Karpas-422 (cell line): ENCODE measurements around the gene NTM. TPM values are rescaled to one million over a fixed set of nuclear protein-coding genes. Genes with fewer than 3 reads are reported as not detected.

Experiments used
- DNase-seq: peaks from one replicate; pipeline ENCODE4 v3.0.0-alpha.2; 2015
- H2AFZ ChIP-seq: fragments of 200-600 bp; sonication (generic); 2 replicates; pipeline ENCODE4 v1.6.1; 2014; ENCODE audit warnings: antibody characterized with exemption, low read length, mixed read lengths
- H3K27ac ChIP-seq: fragments of 200-600 bp; sonication (generic); 2 replicates; pipeline ENCODE4 v1.5.1; 2014; ENCODE audit warnings: mild to moderate bottlenecking, low read length, moderate library complexity
- H3K27me3 ChIP-seq: fragments of 200-600 bp; sonication (generic); 2 replicates; pipeline ENCODE4 v1.6.1; 2014; ENCODE audit warnings: low read length, mixed read lengths
- H3K36me3 ChIP-seq: fragments of 200-600 bp; sonication (generic); 2 replicates; pipeline ENCODE4 v1.6.1; 2014; ENCODE audit warnings: low read length, mixed read lengths; ENCODE audit not compliant: insufficient read depth
- H3K4me1 ChIP-seq: fragments of 200-600 bp; sonication (generic); 2 replicates; pipeline ENCODE4 v1.6.1; 2014; ENCODE audit warnings: mild to moderate bottlenecking, low read length, mixed read lengths
- H3K4me2 ChIP-seq: fragments of 200-600 bp; sonication (generic); 2 replicates; pipeline ENCODE4 v1.6.1; 2014; ENCODE audit warnings: low read length, low read depth, mild to moderate bottlenecking; ENCODE audit not compliant: poor library complexity, severe bottlenecking
- H3K4me3 ChIP-seq: fragments of 200-600 bp; sonication (generic); 2 replicates; pipeline ENCODE4 v1.5.1; 2014; ENCODE audit warnings: mild to moderate bottlenecking, antibody characterized with exemption, low read length, mixed read lengths
- H3K79me2 ChIP-seq: fragments of 200-600 bp; sonication (generic); 2 replicates; pipeline ENCODE4 v1.6.1; 2014; ENCODE audit warnings: mild to moderate bottlenecking, low read length, mixed read lengths
- H3K9ac ChIP-seq: fragments of 200-600 bp; sonication (generic); 2 replicates; pipeline ENCODE4 v1.6.0; 2014; ENCODE audit warnings: low read length
- H3K9me2 ChIP-seq: fragments of 200-600 bp; sonication (generic), shearing (Covaris generic); replicated peaks from 2 replicates; pipeline ENCODE4 v1.6.0; 2014; ENCODE audit warnings: mild to moderate bottlenecking, low read length, moderate library complexity; ENCODE audit not compliant: insufficient read depth
- H3K9me3 ChIP-seq: fragments of 300-700, 200-600 bp; sonication (generic); 2 replicates; pipeline ENCODE4 v1.6.1; 2014; ENCODE audit warnings: low read length, mixed read lengths
- H4K20me1 ChIP-seq: fragments of 200-600 bp; sonication (generic); 2 replicates; pipeline ENCODE4 v1.6.1; 2014; ENCODE audit warnings: mild to moderate bottlenecking, antibody characterized with exemption, low read length, low read depth; ENCODE audit not compliant: insufficient read depth
- total RNA-seq: library from RNA; depleted of rRNA; stranded (reverse); fragments of >200 nt; shearing (Covaris generic); gene quantifications from 2 replicates; pipeline ENCODE4 v1.2.3, GENCODE V29; 2014; ENCODE audit warnings: low replicate concordance

The NTM gene
- total RNA-seq, 1 experiment from 2014 or later, result not detected

- Histone ChIP-seq H3K9me3 (no peaks in the 10 kb centered on the region), H2AFZ (no peak overlapping the region), H3K4me3 (no peak overlapping the region), H3K4me1 (no peaks in the 10 kb centered on the region), H3K9me2 (no peaks in the 10 kb centered on the region), H3K36me3 (no peaks in the 10 kb centered on the region), H3K27ac (no peak overlapping the region), H3K4me2 (no peak overlapping the region), H3K27me3 (no peaks in the 10 kb centered on the region), H3K9ac (no peak overlapping the region), H3K79me2 (no peaks in the 10 kb centered on the region), H4K20me1 (no peaks in the 10 kb centered on the region)
- no peak for DNase-seq
These were observed 919.3 kb downstream of the NTM start for GRCh38 chr11:132289590-132290256.

GRCh38 chr11:132293586-132293985, 923.2 kb downstream of the NTM start:
- H4K20me1 ChIP-seq, result no peaks in the 10 kb centered on the region
- no peaks in the 10 kb centered on the region for H3K4me1 ChIP-seq
- no peak overlapping the region for H3K9ac ChIP-seq
- H2AFZ ChIP-seq, result no peak overlapping the region
- no peaks in the 10 kb centered on the region for H3K36me3 ChIP-seq
- no peak for DNase-seq
- no peaks in the 10 kb centered on the region for H3K27me3 ChIP-seq
- no peak overlapping the region for H3K4me2 ChIP-seq
- H3K4me3 ChIP-seq, result no peak overlapping the region
- H3K27ac ChIP-seq, result no peak overlapping the region
- H3K9me3 ChIP-seq, result no peaks in the 10 kb centered on the region
- H3K9me2 ChIP-seq, result no peaks in the 10 kb centered on the region
- H3K79me2 ChIP-seq, result no peaks in the 10 kb centered on the region

- Histone ChIP-seq H3K4me2 (no peak overlapping the region), H3K9me2 (no peaks in the 10 kb centered on the region), H3K79me2 (no peaks in the 10 kb centered on the region), H3K4me3 (no peak overlapping the region), H3K27ac (no peak overlapping the region), H3K9ac (no peak overlapping the region), H3K4me1 (no peaks in the 10 kb centered on the region), H3K27me3 (no peaks in the 10 kb centered on the region), H2AFZ (no peak overlapping the region), H3K9me3 (no peaks in the 10 kb centered on the region), H3K36me3 (no peaks in the 10 kb centered on the region), H4K20me1 (no peaks in the 10 kb centered on the region)
- DNase-seq, result no peak
These were observed 926.7 kb downstream of the NTM start for GRCh38 chr11:132296946-132297610.

GRCh38 chr11:132298357-132298756, 927.9 kb downstream of the NTM start:
- H2AFZ ChIP-seq, result no peak overlapping the region
- H3K79me2 ChIP-seq, result no peaks in the 10 kb centered on the region
- no peak for DNase-seq
- no peaks in the 10 kb centered on the region for H3K36me3 ChIP-seq
- no peaks in the 10 kb centered on the region for H3K9me3 ChIP-seq
- H3K27ac ChIP-seq, result no peak overlapping the region
- H3K9ac ChIP-seq, result no peak overlapping the region
- no peaks in the 10 kb centered on the region for H3K4me1 ChIP-seq
- H3K27me3 ChIP-seq, result no peaks in the 10 kb centered on the region
- no peaks in the 10 kb centered on the region for H3K9me2 ChIP-seq
- H3K4me3 ChIP-seq, result no peak overlapping the region
- H4K20me1 ChIP-seq, result no peaks in the 10 kb centered on the region
- no peak overlapping the region for H3K4me2 ChIP-seq

GRCh38 chr11:132300283-132300682, 929.9 kb downstream of the NTM start:
- H3K9me2 ChIP-seq, result no peaks in the 10 kb centered on the region
- no peaks in the 10 kb centered on the region for H3K79me2 ChIP-seq
- H3K27me3 ChIP-seq, result no peaks in the 10 kb centered on the region
- no peak overlapping the region for H3K4me2 ChIP-seq
- no peaks in the 10 kb centered on the region for H3K36me3 ChIP-seq
- H3K9ac ChIP-seq, result no peak overlapping the region
- H3K4me1 ChIP-seq, result no peaks in the 10 kb centered on the region
- no peak overlapping the region for H2AFZ ChIP-seq
- no peaks in the 10 kb centered on the region for H3K9me3 ChIP-seq
- no peaks in the 10 kb centered on the region for H4K20me1 ChIP-seq
- no peak overlapping the region for H3K4me3 ChIP-seq
- DNase-seq, result peak; percentile 42
- H3K27ac ChIP-seq, result no peak overlapping the region

GRCh38 chr11:132301465-132301864, 931.0 kb downstream of the NTM start:
- no peaks in the 10 kb centered on the region for H3K36me3 ChIP-seq
- H3K79me2 ChIP-seq, result no peaks in the 10 kb centered on the region
- no peak overlapping the region for H3K27ac ChIP-seq
- H4K20me1 ChIP-seq, result no peaks in the 10 kb centered on the region
- H3K9me2 ChIP-seq, result no peaks in the 10 kb centered on the region
- no peak overlapping the region for H3K9ac ChIP-seq
- no peaks in the 10 kb centered on the region for H3K4me1 ChIP-seq
- no peak overlapping the region for H3K4me3 ChIP-seq
- no peak for DNase-seq
- no peak overlapping the region for H2AFZ ChIP-seq
- H3K27me3 ChIP-seq, result no peaks in the 10 kb centered on the region
- no peak overlapping the region for H3K4me2 ChIP-seq
- no peaks in the 10 kb centered on the region for H3K9me3 ChIP-seq

- no peaks in the 10 kb centered on the region for H3K4me1 ChIP-seq
- no peaks in the 10 kb centered on the region for H4K20me1 ChIP-seq
These were observed 931.5 kb downstream of the NTM start for GRCh38 chr11:132301900-132302299.

GRCh38 chr11:132307309-132308020, 937.0 kb downstream of the NTM start:
- no peak for DNase-seq
- Histone ChIP-seq H2AFZ (no peak overlapping the region), H3K79me2 (no peaks in the 10 kb centered on the region), H3K9ac (no peak overlapping the region), H3K4me3 (no peak overlapping the region), H3K27me3 (no peaks in the 10 kb centered on the region), H3K27ac (no peak overlapping the region), H3K4me1 (no peaks in the 10 kb centered on the region), H3K9me2 (no peaks in the 10 kb centered on the region), H3K36me3 (no peaks in the 10 kb centered on the region), H3K9me3 (no peaks in the 10 kb centered on the region), H4K20me1 (no peaks in the 10 kb centered on the region), H3K4me2 (no peak overlapping the region)

More at GRCh38 chr11:132301900-132302299, 931.5 kb downstream of the NTM start:
- Histone ChIP-seq H3K36me3 (no peaks in the 10 kb centered on the region), H3K9me3 (no peaks in the 10 kb centered on the region), H3K79me2 (no peaks in the 10 kb centered on the region), H3K27me3 (no peaks in the 10 kb centered on the region), H3K9ac (no peak overlapping the region), H2AFZ (no peak overlapping the region), H3K4me2 (no peak overlapping the region), H3K27ac (no peak overlapping the region), H3K4me3 (no peak overlapping the region), H3K9me2 (no peaks in the 10 kb centered on the region)
- no peak for DNase-seq
